GM23248 (cell line): ENCODE results near the gene FAM156A.

Experiments used
- EZH2 ChIP-seq: fragments of 200-600 bp; sonication (generic); IDR thresholded peaks from 2 replicates; pipeline ENCODE4 v1.6.1; 2018; ENCODE audit warnings: antibody characterized with exemption, mild to moderate bottlenecking; ENCODE audit not compliant: insufficient read depth, poor library complexity, severe bottlenecking
- EZH2phosphoT487 ChIP-seq: fragments of 200-600 bp; sonication (generic); IDR thresholded peaks from 2 replicates; pipeline ENCODE4 v1.6.1; 2018; ENCODE audit warnings: antibody characterized with exemption, moderate library complexity, mild to moderate bottlenecking, low read depth; ENCODE audit not compliant: insufficient read depth

DNA sequence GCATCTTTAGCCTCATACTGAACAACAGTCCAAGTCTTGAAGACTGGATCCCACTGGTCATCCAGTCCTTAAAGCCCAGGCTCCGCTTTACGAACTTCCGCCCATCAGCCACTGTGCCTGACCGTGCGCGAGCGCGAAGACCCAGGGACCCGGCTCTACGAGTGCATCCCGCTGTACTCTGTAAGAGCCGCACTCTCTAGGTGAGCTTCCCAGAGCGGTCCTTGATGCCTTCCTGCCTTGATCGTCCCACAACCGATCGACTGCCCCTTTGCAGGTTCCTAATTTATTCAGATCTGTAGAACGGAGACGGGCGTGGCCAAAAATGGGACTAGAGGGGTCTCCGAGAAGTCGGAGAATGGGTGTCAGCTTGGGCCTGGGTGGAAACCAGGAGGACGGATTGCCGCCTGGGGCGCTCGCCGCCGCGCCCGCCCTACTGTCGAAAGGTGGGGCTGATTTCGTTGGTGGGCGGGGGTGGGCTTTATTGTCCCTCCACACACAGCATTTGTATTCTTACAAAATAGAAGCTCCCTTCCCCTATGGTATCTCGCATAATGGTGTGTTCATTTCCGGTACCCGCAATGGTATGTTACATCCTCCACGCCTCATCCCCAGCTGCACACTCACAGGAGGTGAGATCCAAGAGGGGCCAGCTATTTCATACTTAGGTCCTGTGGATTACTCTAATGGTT, 42.3 kb upstream of the FAM156A start:
- TF ChIP-seq EZH2phosphoT487 (no peak), EZH2 (no peak)
